CMK (cell line): ENCODE measurements around the gene CHCHD6.

Experiments
- DNase-seq: peaks from one replicate; pipeline ENCODE4 v3.0.0-alpha.2; 2010; ENCODE audit warnings: low read depth

Gene CHCHD6, protein sequence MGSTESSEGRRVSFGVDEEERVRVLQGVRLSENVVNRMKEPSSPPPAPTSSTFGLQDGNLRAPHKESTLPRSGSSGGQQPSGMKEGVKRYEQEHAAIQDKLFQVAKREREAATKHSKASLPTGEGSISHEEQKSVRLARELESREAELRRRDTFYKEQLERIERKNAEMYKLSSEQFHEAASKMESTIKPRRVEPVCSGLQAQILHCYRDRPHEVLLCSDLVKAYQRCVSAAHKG

DNA sequence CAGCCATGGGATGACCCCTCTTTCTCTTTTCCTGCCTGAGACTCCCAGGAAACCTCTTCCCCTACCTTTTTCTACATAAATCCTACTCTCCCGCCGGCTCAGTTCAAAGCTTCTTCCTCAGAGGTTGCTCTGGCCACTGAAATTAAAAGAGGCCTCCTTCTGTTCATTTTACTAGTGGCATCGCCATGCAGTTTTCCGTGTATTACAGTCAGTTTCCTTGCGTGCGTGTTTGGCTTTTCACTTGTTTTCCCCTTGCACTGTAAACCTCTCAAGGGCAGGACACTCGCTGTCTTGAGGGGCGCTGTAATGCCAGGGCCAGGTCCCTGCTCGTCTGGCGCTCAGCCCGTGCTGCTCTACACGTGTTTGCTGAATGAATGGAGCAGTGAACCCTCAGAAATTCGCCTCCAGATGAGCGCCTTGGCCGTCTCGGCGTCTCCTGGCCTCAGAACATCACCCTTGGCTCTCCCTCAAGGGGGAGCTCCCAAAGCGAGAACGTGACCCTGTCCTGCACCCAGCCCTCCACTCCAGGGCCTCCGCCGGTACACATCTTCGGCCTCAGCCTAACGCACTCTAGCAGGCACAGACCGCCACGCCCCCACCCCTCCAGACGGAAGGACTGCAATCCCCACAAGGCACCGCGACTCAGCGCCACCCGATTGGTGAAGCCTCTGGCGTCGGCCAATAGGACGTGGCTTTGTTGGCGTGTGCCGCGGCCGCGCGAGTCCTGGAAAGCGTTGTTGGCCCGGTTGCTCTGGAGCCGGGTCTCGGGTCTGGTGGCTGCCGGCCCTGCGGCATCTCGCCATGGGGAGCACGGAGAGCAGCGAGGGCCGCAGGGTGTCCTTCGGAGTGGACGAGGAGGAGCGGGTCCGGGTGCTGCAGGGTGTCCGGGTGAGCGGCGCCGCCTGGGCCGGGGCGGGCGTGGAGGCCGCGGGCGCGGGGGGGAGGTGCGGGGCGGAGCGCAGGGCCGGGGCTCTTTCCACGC is at the start of gene CHCHD6:
Gene CHCHD6 (plus strand): TSS at position 729 of the 982 bp plus-strand sequence. CDS start 73 bp downstream, at position 802.
- peak; percentile 89 for DNase-seq

DNA sequence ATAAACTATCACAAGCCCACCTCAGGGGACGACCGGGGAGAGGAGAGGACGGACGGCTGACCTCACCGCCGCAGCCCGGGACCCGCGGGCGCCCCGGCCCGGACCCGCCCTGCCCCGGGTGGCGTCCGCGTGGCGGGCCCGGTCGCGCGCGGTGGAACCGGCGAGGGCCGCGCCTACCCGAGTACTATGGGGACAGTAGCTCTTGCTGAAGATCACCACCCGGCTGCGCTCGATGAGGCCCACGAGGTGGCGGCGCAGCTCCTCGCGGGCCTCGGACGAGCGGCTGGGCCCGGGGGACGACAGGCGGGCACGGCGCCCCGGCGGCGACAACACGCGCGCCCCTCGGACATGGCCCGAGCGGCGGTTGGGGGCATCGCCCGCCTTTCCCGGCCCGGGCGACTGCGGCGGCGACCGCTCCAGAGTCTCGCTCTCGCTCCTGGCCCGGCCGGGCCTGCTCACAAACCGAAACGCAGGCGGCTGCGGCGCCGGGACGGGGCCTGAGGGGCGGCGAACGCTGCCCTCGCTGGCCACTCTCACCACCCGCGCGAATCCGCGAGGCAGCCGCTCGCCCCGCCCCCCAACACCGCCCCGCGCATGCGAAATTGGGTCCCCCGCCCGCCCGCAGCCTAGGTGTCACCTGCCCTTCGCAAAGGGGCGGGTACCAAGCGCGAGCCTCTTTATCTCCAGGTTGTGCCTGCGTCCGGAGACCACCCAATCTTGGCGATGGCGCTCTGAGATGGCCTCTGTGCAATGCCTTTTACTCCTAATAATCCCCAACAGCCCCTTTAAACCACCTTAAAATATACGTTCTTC is 49.3 kb upstream of the CHCHD6 start, which contains the start of gene TXNRD3:
Gene TXNRD3 (minus strand): TSS at position 554 of the 813 bp plus-strand sequence.
- DNase-seq: no peak

DNA sequence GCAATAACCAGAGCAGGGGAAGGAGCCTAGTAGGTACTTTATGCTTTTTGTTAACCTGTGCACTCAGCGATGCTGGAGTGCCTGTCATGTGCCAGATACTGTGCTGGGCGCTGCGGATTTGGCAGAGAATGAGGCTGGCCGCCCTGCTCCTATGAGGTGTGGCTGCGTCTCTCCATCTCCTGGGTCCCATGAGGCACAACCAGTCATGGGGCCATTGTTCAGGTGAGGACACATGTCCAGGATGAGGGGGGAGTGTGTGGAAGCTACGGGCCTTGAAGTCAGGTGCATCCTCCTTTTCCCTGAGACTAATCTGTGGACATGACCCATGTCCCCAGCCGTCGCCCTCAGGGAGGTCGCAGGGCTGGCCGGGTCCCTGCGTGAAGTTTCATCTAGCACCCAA is 48.2 kb upstream of the CHCHD6 start:
- no peak for DNase-seq

DNA sequence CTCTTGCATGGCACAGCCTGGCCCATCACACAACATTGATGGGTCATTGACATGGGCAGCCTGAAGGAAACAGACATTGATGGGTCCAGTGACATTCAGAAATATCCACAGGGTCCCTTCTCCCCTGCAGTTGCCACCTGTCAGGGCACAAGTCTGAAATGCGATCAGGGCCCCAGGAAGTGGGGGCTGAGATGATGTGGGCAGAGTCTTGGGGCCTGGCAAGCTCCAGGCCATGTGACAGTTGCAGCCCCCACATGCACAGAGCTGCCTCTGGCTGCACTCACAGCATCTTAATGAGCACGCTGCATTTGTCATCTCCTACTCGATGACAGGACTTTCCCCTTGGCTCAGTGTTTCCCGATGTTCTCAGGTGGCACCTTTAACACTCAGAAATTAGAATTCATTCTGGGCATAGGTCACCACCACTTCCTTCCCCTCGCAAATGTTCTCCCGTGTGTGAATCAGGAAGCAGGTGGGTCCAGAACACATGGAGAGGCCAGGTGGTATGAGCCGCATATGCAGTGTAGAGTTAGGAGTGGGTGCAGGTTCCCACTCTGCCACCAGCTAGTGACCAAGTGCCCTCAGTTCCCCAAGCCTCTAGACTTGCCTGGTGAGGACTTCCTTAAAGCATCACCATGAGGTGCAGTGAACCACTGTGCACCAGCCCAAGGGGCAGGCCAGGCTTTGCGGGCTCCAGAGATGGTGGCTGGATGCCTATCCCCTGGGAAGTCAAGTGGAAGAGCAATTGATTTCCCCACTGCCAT is 47.5 kb upstream of the CHCHD6 start:
- DNase-seq: no peak

DNA sequence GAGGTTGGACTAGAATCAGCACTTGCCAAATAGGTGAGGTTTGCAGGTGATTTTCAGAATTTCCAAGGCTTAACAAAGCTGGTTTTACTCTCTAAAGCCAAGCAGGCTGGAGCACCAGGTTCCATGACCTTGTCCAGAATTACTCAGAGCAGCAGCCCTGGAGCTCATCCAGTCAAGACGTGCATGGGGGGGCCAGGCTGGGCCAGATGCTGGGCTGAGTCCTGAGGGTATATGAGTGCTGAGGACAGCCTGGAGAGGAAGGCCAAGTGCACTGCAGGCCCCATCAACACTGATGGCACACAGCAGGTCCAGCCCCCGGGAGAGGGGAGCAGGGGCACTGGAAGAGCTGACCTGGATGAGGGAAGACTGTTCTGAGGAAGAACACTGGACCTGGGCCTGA is 46.1 kb upstream of the CHCHD6 start:
- DNase-seq: no peak

DNA sequence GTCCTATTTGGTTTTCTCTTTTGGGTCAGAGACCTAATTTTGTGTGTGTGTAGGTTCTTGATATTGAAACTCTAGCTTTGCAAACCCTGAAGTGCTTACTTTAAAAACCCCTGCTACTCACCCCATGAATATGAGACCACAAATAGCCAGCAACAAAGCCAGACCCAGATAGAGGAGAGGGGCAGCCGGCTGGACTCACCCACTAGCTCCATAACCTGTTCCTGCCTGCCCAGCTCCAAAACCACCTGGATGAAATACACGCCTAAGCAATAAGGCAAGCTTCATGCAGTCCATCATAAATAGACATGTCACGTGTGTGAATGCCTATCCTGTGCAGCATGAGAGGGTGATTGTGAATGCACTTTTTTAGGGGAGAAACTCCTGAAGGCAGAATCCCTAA is 45.5 kb upstream of the CHCHD6 start:
- no peak for DNase-seq

DNA sequence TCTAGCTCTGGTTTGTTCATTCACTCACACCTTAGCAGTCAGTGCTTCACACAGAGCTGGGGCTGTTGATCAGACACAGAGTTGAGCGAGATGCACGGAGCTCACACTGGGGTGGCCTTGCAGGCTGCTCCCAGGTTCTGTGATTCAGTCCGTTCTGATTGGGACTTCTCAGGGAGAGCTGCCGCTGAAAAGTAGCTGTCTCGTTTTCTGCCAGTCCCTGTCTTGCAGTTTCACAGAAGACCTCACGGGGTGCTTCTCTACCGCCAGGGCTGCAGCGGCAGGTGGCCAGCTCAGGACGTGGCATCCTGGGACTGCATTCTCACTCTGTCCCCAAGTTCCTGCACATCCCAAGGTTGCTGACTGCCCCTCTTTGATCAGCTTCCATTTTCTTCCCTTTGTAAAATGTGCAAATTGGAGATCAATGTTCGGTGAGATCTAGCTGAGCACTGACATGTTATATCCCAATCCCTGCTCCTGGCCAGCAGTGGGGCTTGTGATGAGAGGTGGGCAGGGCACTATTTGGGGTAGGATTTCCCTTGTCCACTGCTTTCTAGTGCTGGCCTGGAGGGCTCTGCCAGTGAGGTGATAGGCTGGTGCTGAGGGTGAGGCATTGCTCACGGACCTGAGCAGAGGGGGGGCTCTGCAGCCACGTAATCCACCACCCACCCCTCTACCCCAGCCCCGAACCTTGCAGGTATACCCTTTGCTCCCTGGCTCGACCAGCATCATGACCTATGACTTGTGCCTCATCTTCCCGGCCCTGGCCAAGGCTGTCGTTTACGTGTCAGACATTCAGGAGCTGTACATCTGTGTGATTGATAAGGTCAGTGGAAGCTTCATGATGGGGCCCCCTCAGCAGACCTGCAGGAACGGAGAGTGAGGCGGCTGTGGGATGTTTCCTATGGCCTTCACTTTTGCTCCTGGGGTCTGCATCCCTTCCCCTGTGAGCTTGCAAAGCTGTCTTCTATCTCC is 43.8 kb upstream of the CHCHD6 start:
- DNase-seq: no peak

DNA sequence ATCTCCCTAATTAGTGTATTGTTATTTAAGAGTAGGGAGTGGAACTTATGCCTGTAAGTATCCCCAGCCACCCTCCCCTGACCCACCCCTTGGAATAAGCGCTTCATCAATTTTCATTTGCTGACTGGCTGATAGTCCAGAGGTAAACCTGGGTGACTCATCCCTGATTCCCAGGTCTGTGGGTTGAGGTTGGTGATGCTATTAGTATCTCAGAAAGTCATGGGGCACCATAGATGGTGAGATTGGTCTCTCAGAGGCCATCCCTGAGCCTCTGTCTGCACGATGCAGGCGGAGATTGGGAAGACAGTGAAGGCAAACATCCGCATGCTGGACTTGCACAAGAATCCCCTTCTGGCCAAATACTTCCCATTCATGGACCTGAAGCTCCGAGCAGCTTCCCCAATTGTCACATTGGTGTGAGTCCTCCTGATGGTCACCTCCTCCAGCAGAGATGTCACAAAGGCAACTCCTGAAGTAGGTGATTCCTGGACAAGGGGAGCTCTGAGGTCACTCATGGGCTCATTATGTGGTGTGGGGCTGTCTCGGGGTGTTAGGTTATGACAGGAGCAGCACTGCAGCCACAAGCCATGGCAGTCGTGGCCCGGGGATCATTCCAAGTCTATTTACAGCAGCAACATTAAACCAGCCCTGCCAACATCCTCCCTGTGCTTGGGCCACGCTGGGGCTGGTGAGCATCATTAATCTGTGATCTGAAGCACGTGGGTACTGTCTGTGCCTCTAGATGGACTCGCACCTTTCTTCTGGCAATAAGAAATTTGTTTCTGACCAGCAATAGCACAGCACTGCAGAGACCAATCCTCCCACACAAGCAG is 42.3 kb upstream of the CHCHD6 start:
- DNase-seq: no peak

DNA sequence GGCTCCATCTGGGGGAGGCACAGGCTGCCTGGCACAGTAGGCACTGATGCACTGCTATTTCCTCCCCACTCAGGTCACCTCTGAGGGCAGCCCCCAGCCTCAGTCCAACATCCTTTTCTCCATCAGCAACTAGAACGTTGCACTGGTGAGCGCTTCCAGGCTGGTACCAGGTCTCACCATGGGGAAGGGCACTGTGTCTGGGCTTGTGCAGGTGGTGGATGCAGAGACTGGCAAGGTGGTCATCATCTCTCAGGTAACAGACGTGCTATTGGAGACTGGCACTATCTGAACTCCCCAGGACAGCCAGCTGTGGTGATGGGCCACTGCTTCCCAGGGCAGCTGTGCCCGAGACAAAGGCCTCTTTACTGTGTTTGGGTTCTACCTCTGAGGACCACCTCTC is 40.8 kb upstream of the CHCHD6 start:
- DNase-seq: no peak

DNA sequence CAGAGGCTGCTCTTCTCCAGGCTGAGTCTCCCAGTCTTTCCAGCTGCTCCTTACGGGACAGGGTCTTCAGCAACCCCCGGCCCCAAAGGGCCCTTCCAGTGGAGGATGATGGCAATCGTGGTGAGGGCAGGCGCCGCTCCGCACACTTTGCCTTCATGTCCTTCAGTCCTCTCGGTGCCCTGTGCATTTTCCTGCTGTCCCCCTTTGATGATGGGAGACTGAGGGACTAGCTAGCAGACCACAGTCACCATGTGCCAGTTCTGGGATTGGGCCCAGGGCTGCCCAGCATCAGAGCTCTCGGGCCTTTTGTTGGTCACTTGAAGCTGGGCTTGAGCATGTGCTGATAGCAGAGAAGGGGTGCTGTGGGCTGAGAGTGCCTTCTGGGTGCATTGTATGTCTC is 40.3 kb upstream of the CHCHD6 start:
- no peak for DNase-seq

DNA sequence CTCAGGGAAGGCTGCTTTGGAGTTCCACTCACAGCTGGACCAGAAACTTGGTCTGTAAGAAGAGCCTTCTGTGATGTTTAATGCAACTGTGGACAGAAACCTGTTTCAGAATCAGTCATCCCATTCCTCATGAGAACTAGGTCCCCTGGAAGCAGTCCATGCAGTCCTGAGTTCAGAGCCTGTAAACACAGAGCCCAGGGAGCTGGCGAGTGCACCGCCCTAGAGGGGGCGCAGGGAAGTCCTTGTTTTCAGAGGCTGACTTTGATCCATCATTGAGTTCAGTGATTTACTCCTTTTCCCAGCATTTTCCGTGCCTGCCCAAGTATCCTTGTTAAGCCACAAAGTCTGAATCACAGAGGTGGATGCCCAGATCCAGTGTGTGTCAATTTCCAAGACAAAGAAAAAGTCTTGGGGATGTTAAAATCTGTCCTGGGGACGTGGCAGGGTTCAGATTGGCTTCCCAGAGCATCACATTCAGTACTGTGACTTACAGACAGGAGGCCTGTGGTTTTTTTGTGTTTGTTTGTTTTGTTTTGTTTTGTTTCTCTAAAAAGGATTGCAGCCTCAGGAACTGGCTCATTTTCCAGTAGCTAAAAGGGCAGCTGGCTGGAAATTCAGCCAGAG is 39.3 kb upstream of the CHCHD6 start:
- DNase-seq: no peak

DNA sequence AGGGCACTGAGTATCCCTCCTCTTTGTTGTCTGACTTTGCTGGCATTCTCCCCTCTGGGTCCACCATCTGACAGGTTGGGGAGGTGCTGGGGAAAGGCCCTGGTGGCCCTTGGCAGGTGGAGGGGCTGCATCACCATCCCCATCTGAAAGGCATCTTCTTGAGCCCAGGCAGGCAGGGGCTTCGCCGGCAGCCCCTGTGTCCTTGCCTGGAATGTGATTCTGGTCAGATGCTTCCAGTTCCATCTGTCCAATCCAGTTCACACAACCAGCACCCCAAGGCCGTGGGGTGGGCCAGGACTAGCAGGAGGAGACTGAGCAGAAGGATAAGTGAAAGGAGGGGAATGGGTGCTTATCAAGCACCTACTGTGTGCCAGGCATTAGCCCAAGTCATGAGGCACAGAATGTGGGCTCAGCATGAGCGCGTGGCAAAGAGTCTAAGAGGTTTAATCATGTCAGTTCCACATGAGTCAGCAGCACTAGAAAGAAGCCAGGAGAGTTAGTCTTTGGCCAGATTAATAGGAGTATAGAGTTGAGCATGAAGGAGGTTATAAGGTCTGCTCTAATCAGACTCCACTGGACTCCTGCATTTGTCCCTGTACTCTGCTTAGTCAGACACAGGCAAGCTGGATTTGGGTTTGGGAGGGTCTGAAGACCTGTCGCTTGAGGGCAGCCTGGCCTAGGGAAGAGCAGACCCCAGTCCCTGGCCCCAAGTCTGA is 38.7 kb upstream of the CHCHD6 start:
- no peak for DNase-seq

DNA sequence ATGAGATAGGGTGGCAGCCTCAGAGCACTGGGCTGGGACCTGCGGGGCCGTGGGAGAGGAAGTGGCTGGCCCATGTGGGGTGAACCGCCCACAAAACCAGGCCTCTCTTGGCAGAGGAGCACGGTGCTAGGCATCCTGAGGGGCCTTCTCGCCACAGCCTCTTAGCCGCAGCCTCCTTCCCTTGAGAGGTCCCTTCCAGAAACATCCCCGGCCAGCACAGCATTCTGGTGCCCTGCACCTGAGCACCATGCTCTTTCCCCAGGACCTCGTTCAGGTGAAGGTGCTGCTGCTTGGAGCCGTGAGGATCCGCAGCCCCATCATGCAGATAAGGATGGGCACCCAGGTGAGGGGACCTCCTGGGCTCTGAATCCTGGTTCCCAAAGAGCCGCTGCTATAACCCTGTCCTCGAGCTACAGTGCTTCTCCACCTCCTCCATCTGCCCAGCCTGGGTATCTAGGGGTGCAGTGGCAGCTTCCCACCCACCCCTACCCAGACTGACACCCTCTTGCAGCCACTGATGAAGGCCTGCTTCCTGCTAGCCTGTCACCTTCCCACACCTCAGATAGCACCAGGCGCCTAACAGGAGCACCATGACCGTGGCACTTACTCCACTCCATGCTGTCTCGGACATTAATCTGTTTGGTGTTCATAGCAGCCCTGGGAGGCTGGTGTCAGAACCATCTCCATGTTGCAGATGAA is 37.9 kb upstream of the CHCHD6 start:
- no peak for DNase-seq

DNA sequence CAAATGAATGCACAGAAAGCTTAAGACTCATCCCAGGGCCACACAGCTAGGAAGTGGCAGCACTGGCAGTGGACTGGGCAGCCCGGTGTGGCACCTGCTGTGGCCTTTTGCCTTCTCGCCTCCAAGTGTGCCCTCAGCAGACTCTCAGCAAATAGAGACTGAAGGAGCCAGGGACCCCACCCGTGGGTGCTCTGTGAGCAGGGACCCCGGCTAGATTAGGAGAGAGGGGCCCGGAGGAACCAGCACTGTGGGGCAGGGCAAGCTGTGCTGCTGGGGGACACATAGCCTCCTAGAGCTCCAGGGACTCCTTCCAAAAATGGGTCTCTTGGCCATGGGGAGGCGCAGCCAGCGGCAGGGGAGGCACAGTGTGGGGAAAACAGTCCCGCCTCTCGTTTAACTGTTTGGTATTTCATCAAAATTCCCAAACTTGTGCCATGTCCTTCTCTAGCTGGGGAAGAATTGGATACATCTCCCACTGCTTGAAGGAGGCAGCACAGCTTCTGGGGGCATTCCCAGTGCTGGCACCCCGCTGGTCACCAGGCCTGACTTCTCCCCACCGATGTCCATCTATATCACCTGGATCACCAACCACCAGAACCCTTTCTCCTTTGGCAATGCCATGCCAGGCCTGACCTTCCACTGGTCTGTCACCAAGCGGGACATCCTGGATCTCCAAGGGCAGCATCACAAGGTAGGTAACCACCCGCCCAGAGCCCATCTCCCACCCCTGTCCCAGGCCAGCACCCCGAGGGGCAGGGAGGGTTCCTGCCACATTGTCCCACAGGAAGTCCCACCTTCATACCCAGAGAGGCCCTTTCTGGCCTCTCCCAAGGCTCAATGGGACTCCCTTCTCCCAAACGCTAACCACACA is 37.1 kb upstream of the CHCHD6 start:
- no peak for DNase-seq

DNA sequence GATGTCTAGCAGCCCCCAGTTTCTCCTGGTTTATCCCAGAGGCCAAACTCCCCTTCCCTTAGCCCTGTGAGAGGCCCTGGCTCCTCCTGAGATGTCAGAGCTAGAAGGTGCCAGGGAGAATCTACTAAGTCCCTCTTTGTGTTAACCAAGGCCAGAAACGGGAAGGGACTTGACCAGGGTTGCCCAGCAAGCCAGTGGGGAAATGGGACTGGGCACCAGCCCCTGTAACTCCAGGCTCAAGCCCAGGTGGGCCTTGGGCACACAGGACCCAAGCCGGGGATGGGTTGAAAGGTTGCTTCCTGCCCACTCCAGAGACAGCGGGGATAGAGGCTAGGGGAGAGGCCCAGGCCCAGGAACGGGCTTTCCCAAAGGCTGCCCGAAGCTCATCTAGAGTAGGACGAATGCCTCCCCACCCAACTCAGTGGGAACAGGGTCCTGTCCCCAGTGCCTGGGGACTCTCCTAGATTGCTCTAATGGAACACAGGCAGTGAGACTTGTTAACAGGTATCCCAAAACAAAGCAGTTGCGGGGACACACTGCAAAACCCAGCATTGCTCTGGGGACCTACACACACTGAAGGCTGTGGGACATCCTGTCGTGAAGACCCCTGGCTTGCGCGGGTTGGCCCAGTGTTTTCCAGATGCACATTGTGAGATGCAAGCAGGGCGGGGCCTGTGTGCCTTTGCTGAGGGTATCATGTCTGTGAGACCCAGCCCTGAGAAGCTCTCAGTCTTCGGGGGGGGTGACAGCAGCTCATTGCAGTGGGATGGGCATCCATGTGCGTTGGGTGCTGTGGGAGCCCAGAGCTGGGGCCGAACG is 36.2 kb upstream of the CHCHD6 start:
- no peak for DNase-seq
